Sigmoid colon (tissue), 7 donors: ENCODE measurements around the gene ARVCF. TPM values are rescaled to one million over a fixed set of nuclear protein-coding genes. Genes with fewer than 3 reads are reported as not detected.

ENCODE experiments used
- DNase-seq: peaks from one replicate; pipeline ENCODE4 v3.0.0-alpha.2; 2019
- H3K27ac ChIP-seq, 4 donors: fragments of 200-600 bp; sonication (generic); one replicate each; pipeline ENCODE4 v1.5.1; 2016 to 2019; ENCODE audit warnings: mild to moderate bottlenecking in 1 of 4
- H3K27me3 ChIP-seq, 3 donors: fragments of 200-600 bp; sonication (generic); one replicate each; pipeline ENCODE4 v1.5.1; 2019; ENCODE audit warnings: mild to moderate bottlenecking in 1 of 3
- H3K36me3 ChIP-seq, 4 donors: fragments of 200-600 bp; sonication (generic); one replicate each; pipeline ENCODE4 v1.5.1; 2016 to 2019
- H3K4me1 ChIP-seq, 4 donors: fragments of 200-600 bp; sonication (generic); one replicate each; pipeline ENCODE4 v1.5.1; 2017 to 2019
- H3K4me3 ChIP-seq, 4 donors: fragments of 200-600 bp; sonication (generic); one replicate each; pipeline ENCODE4 v1.5.1; 2017 to 2019; ENCODE audit warnings: mild to moderate bottlenecking in 2 of 4, moderate library complexity in 1 of 4
- H3K9me3 ChIP-seq, 4 donors: fragments of 200-600 bp in 3 of 4; sonication (generic) in 3 of 4; one replicate each; pipeline versions ENCODE4 v1.5.1 to v1.6.1; 2013 to 2019
- EP300 ChIP-seq, 4 donors: sonication (generic); formaldehyde crosslinking; IDR thresholded peaks; one replicate each; pipeline ENCODE4 v1.6.1; 2017; ENCODE audit warnings: antibody characterized with exemption in 4 of 4
- POLR2A ChIP-seq, 2 donors: fragments of 450-650 bp; IDR thresholded peaks; one replicate each; pipeline ENCODE4 v1.6.1; 2016; ENCODE audit warnings: antibody characterized with exemption in 2 of 2, mild to moderate bottlenecking in 2 of 2, moderate library complexity in 2 of 2
- POLR2AphosphoS5 ChIP-seq, 4 donors: sonication (generic); formaldehyde crosslinking; IDR thresholded peaks; one replicate each; pipeline ENCODE4 v1.6.1; 2017; ENCODE audit warnings: antibody characterized with exemption in 4 of 4
- WGBS, 2 donors: extraction: QIAGEN DNeasy Blood & Tissue Kit; methylation state at CpG; one replicate each; pipeline ENCODE4 v1.1.7; 2013; 5-methylcytosine and 5-hydroxymethylcytosine counted together
- intact Hi-C: fragments of 100-400 bp; cut with DNase I; formaldehyde crosslinking; loops from one replicate; pipeline ENCODE4 v1.15.1; 2023
- polyA plus RNA-seq, 3 donors: library from polyadenylated mRNA; stranded (reverse); fragments of 200-250 nt; gene quantifications; one replicate each; pipeline ENCODE4 v1.2.3, GENCODE V29; 2013
- total RNA-seq, 4 donors: library from RNA; depleted of rRNA; stranded (reverse); fragments of >200 nt; gene quantifications; one replicate each; pipeline ENCODE4 v1.1.0, GENCODE V29; 2016
- TF ChIP-seq, protein P1 (sequence below), 4 experiments: fragments of 450-650 bp in 3 of 4; fragments of 200-600 bp in 1 of 4; IDR thresholded peaks; one replicate each; pipeline ENCODE4 v1.5.1; 2016 to 2019; ENCODE audit warnings: antibody characterized with exemption in 4 of 4, mild to moderate bottlenecking in 3 of 4, moderate library complexity in 2 of 4
- donor health status: healthy with polysubstance abuse.
- donor health status: Bipolar disorder and iron deficiency.
- donor health status: healthy.

Gene ARVCF
- total and polyA plus RNA-seq, 7 donors = 3.9 to 33.8 (median 14.6) TPM

DNA sequence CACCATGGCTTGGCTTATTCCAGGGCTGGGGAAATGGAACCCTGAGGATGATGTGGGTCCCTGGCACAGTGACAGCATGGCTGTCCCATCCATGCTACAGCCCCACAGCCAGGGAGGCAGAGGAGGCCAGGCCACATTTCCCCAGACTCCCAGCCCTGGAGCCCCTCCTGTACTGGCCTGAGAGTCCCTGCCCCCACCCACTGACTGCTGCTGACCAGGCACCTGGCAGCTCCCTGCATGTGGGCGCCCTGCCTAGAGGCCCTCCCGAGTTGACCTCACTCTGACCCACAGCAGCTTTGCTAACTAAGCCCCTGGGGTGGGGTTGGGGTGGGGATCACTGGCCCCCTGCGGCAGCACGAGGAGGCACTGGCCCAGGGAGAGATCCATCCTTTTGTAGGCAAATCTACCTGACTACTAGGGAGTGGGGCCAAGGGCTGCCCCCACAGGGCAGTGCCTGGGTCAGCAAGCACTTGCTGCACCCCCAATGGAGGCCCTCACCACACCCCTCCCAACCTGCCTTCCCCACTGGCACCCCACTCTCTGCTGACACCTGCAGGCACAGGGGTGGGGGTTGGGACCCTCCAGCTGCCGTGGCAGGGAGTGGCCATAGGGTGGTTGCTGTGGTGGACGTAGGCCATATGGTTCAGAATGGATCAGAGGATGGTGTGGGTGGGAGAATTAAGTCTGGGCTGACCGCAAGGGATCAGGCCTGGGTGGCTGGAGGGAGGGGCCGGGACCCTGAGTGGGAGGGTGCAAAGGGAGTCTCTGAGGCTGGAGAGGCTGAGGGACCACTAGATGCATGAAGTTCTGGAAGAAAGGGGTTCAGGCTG, 17.4 kb downstream of the ARVCF start:
- Histone ChIP-seq H3K9me3 (peaks cover 0 to 3% (median 0%) of the 10 kb centered on the region in 4 donors), H3K27ac (peak overlapping the region in 1 of 4 donors; percentile 11), H3K36me3 (no peaks in the 10 kb centered on the region), H3K4me3 (no peak overlapping the region), H3K4me1 (peaks cover 0 to 48% (median 40%) of the 10 kb centered on the region in 4 donors), H3K27me3 (no peaks in the 10 kb centered on the region)
- intact Hi-C loops = no loop called here
- TF ChIP-seq, protein P1, sequence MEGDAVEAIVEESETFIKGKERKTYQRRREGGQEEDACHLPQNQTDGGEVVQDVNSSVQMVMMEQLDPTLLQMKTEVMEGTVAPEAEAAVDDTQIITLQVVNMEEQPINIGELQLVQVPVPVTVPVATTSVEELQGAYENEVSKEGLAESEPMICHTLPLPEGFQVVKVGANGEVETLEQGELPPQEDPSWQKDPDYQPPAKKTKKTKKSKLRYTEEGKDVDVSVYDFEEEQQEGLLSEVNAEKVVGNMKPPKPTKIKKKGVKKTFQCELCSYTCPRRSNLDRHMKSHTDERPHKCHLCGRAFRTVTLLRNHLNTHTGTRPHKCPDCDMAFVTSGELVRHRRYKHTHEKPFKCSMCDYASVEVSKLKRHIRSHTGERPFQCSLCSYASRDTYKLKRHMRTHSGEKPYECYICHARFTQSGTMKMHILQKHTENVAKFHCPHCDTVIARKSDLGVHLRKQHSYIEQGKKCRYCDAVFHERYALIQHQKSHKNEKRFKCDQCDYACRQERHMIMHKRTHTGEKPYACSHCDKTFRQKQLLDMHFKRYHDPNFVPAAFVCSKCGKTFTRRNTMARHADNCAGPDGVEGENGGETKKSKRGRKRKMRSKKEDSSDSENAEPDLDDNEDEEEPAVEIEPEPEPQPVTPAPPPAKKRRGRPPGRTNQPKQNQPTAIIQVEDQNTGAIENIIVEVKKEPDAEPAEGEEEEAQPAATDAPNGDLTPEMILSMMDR (IDR thresholded peaks at IDR 0.05) = no peak
- TF ChIP-seq POLR2AphosphoS5 (IDR thresholded peaks at IDR 0.05) (no peak), EP300 (IDR thresholded peaks at IDR 0.05) (no peak), POLR2A (IDR thresholded peaks at IDR 0.05) (no peak)
- 74 to 75% methylated on average over 8 of the region's 8 CpGs for WGBS, 2 donors
- no peak for DNase-seq

DNA sequence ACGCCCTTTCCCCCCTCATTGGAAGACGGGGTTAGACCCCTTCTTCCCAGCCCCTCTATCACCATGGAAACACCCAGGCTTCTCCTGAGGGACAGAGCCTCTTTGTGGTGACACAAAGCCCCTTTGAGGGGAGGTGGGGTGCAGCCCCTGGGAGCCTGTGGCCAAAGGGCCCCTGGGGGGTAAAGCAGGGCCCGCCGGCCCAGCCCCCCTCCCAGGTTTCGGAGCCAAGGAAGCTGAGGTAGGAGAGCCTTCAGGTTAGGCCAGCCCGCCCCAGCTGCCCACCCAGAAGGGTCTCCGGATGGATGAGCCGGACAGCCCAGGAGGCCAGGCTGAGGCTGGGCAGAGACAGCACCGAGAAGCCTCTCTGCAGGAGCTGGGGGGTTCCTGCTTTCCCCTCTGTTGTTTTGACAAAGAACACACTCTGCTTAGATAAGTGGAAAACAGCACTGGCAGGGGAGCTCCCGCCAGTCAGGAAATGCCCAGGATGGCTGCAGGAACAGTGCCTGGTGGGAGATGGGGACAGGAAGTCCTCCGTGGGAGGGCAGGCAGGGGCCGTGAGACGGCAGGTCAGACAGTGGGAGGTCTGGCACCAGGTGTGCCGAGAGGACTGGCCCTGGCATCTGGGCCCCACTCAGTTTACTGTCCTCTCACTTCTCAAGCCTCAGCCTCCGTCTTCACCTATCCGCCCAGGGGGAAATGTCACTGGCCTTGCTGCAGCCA, 18.2 kb downstream of the ARVCF start:
- no peak overlapping the region for H3K4me3 ChIP-seq
- no peak for DNase-seq
- intact Hi-C loops = no loop called here
- 71 to 87% methylated on average over 16 of the region's 16 CpGs for WGBS, 2 donors
- H3K9me3 ChIP-seq = peaks cover 0 to 1% (median 0%) of the 10 kb centered on the region in 4 donors
- H3K27ac ChIP-seq = peak overlapping the region in 1 of 4 donors; percentile 11
- no peak for TF ChIP-seq POLR2A (IDR thresholded peaks at IDR 0.05)
- TF ChIP-seq POLR2AphosphoS5 (IDR thresholded peaks at IDR 0.05) = no peak
- TF ChIP-seq EP300 (IDR thresholded peaks at IDR 0.05) = no peak
- TF ChIP-seq, protein P1 (IDR thresholded peaks at IDR 0.05) = no peak
- no peaks in the 10 kb centered on the region for H3K27me3 ChIP-seq
- H3K36me3 ChIP-seq = no peaks in the 10 kb centered on the region
- peaks cover 0 to 48% (median 41%) of the 10 kb centered on the region in 4 donors for H3K4me1 ChIP-seq

DNA sequence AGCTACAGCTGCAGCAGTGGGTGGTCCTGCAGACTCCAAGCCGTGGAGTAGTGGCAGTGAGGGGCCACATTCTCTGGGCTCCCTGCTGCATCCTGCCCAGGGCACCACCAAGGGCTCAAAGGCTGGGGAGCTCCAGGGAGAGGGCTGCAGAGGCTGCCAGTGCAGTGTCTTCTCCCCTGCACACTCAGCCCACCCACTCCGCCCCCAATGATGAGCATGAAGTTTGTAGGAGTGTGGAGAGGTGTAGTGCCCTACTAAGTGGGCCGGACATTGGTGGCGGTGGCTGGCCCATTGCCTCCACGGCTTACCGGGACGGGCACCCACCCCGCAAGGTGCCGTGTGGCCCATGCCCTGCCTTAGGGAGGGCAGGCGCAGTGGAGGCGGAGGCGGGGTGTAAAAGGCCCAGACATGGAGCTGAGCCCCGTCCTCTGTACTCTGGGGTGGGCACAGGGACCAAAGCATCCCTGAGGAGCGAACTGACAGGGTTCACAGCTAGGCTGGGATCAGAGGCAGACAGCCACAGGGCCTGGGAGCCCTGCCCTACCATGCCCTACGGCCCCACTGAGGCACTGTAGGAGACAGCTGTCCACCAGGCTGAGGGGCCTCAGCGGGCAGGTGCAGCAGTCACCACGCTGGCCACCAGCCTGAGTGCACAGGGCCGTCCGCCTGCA, 18.9 kb downstream of the ARVCF start:
- intact Hi-C loops = no loop called here
- Histone ChIP-seq H3K27ac (no peak overlapping the region), H3K27me3 (no peaks in the 10 kb centered on the region), H3K36me3 (no peaks in the 10 kb centered on the region), H3K4me3 (no peak overlapping the region), H3K4me1 (peaks cover 0 to 53% (median 42%) of the 10 kb centered on the region in 4 donors), H3K9me3 (no peaks in the 10 kb centered on the region)
- 89% methylated on average over 19 of the region's 19 CpGs for WGBS, 2 donors
- TF ChIP-seq POLR2AphosphoS5 (IDR thresholded peaks at IDR 0.05) (no peak), EP300 (IDR thresholded peaks at IDR 0.05) (no peak), POLR2A (IDR thresholded peaks at IDR 0.05) (no peak)
- TF ChIP-seq, protein P1 (IDR thresholded peaks at IDR 0.05) = no peak
- DNase-seq = no peak

DNA sequence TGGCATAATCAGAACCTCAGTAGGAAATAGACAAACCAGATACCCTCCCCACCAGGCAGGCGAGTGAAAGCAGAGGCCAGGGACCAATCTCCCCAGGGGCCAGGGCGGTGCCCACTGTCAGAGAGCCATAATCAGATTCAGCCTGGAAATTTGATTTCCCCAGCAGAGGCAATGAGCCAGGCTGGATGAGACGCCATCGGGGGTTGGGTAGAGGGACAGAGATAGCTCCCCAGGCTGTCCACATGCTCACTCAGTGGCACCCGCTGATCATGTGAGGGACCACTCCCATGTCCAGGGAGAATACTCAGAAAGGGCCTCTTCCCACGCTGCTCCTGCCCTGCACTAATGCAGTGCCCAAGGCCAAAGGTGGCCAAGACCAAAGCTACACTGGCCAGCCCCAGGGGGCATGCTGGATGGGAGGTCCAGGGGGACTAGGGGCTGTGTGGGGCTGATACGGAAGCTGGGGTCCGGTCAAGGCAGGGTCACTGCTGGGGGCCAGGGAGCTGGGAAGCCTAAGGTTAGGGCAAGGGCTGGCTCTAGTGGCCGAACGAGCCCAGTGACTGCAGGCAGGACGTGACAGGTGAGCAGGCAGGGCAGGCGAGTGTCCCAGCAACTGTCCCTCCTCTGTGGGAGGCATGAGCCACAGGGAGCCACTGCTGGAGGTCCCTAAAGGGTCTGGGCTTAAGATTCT, 19.8 kb downstream of the ARVCF start:
- Histone ChIP-seq H3K9me3 (no peaks in the 10 kb centered on the region), H3K27me3 (no peaks in the 10 kb centered on the region), H3K36me3 (no peaks in the 10 kb centered on the region), H3K27ac (peak overlapping the region in 2 of 4 donors; percentile 72 to 78), H3K4me3 (no peak overlapping the region), H3K4me1 (peaks cover 0 to 61% (median 44%) of the 10 kb centered on the region in 4 donors)
- no peak for TF ChIP-seq POLR2A (IDR thresholded peaks at IDR 0.05)
- no peak for TF ChIP-seq POLR2AphosphoS5 (IDR thresholded peaks at IDR 0.05)
- TF ChIP-seq, protein P1 (IDR thresholded peaks at IDR 0.05) = no peak
- no peak for TF ChIP-seq EP300 (IDR thresholded peaks at IDR 0.05)
- no peak for DNase-seq
- WGBS, 2 donors = 83 to 88% methylated on average over 12 of the region's 12 CpGs
- intact Hi-C loops = no loop called here
